Peyer's patch (tissue), 4 donors: ENCODE measurements around the gene SNCB. TPM values are rescaled to one million over a fixed set of nuclear protein-coding genes. Genes with fewer than 3 reads are reported as not detected.

Source experiments
- DNase-seq, 3 donors: peaks; one replicate each; pipeline ENCODE4 v3.0.0-alpha.2; 2017 to 2019
- H3K27ac ChIP-seq, 4 donors: fragments of 200-600 bp; sonication (generic); one replicate each; pipeline ENCODE4 v1.5.1; 2016 to 2019
- H3K27me3 ChIP-seq, 2 donors: fragments of 200-600 bp; sonication (generic); one replicate each; pipeline ENCODE4 v1.5.1; 2019
- H3K36me3 ChIP-seq, 3 donors: fragments of 200-600 bp; sonication (generic); one replicate each; pipeline ENCODE4 v1.5.1; 2016 to 2019
- H3K4me1 ChIP-seq, 4 donors: fragments of 200-600 bp; sonication (generic); one replicate each; pipeline ENCODE4 v1.5.1; 2016 to 2019
- H3K4me3 ChIP-seq, 4 donors: fragments of 200-600 bp; sonication (generic); 1 replicate in 3 of 4; 2 replicates in 1 of 4; pipeline ENCODE4 v1.5.1; 2016 to 2019; ENCODE audit warnings: mild to moderate bottlenecking in 1 of 4
- H3K9me3 ChIP-seq, 4 donors: fragments of 200-600 bp; sonication (generic); one replicate each; pipeline ENCODE4 v1.5.1; 2016 to 2019; ENCODE audit warnings: mild to moderate bottlenecking in 1 of 4
- POLR2A ChIP-seq, 2 donors: fragments of 450-650 bp; IDR thresholded peaks; one replicate each; pipeline ENCODE4 v1.5.1; 2017; ENCODE audit warnings: antibody characterized with exemption in 2 of 2, mild to moderate bottlenecking in 2 of 2, moderate library complexity in 2 of 2
- small RNA-seq, 2 donors: library from RNA; depleted of rRNA; stranded (forward); fragments of <200 nt; gene quantifications; one replicate each; pipeline ENCODE3, GENCODE V24; 2016
- total RNA-seq, 4 donors: library from RNA; depleted of rRNA; stranded (reverse); fragments of >200 nt; gene quantifications; one replicate each; pipeline ENCODE4 v1.1.0, GENCODE V29; 2016
- TF ChIP-seq, protein P1 (sequence below), 6 experiments: fragments of 450-650 bp in 4 of 6; fragments of 200-600 bp in 2 of 6; sonication (generic) in 1 of 6; IDR thresholded peaks; one replicate each; pipeline ENCODE4 v1.5.1; 2017 to 2019; ENCODE audit warnings: antibody characterized with exemption in 6 of 6, mild to moderate bottlenecking in 3 of 6, moderate library complexity in 1 of 6

Gene SNCB
- total RNA-seq, 4 donors from 2014 or later = not detected

DNA sequence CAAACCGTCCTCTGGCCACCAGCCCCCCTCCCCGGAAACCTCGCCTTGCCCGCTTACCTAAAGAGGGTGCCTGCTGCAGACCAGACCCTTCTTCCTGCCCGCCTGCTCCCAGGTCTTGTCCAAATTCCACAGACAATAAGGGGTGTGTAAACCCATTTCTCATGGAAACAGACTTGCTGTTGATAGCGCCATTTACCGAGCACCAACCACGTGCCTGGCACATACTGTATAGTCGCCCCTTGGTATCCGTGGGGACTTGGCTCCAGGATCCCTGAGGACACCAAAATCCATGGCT, 56.1 kb downstream of the SNCB start:
- DNase-seq = no peak
- Histone ChIP-seq H3K9me3 (no peaks in the 10 kb centered on the region), H3K36me3 (peaks cover 0 to 28% (median 0%) of the 10 kb centered on the region in 3 donors), H3K4me3 (no peak overlapping the region), H3K27me3 (no peaks in the 10 kb centered on the region), H3K27ac (no peak overlapping the region), H3K4me1 (no peaks in the 10 kb centered on the region)
- no peak for TF ChIP-seq POLR2A (IDR thresholded peaks at IDR 0.05)
- TF ChIP-seq, protein P1, sequence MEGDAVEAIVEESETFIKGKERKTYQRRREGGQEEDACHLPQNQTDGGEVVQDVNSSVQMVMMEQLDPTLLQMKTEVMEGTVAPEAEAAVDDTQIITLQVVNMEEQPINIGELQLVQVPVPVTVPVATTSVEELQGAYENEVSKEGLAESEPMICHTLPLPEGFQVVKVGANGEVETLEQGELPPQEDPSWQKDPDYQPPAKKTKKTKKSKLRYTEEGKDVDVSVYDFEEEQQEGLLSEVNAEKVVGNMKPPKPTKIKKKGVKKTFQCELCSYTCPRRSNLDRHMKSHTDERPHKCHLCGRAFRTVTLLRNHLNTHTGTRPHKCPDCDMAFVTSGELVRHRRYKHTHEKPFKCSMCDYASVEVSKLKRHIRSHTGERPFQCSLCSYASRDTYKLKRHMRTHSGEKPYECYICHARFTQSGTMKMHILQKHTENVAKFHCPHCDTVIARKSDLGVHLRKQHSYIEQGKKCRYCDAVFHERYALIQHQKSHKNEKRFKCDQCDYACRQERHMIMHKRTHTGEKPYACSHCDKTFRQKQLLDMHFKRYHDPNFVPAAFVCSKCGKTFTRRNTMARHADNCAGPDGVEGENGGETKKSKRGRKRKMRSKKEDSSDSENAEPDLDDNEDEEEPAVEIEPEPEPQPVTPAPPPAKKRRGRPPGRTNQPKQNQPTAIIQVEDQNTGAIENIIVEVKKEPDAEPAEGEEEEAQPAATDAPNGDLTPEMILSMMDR (IDR thresholded peaks at IDR 0.05) = no peak

GRCh38 chr5:176573564-176574296, 56.6 kb downstream of the SNCB start:
- peak; percentile 77 to 86 (median 79) for DNase-seq
- Histone ChIP-seq H3K4me1 (no peaks in the 10 kb centered on the region), H3K9me3 (no peaks in the 10 kb centered on the region), H3K36me3 (peaks cover 0 to 22% (median 0%) of the 10 kb centered on the region in 3 donors), H3K27ac (no peak overlapping the region), H3K4me3 (no peak overlapping the region), H3K27me3 (no peaks in the 10 kb centered on the region)
- no peak for TF ChIP-seq POLR2A (IDR thresholded peaks at IDR 0.05)
- TF ChIP-seq, protein P1 (IDR thresholded peaks at IDR 0.05) = peak; percentile 38 to 83 (median 70)

Small RNA genes within 50 kb of the gene (small RNA-seq; reads per million reads assigned to genes)
- gene MIR4281 = 0 reads per million in 2 donors

Other genes with a start within 250 kb of the SNCB start
- gene NOP16, start 241.9 kb downstream of the SNCB start, total RNA-seq = 1 to 10 TPM; 7.5 to 8.4 (median 8.2) TPM
- 100 to 1,000 TPM in 3 of 4 donors, 10 to 100 TPM in 1; 92.4 to 168 (median 140) TPM for gene HIGD2A, start 241.8 kb downstream of the SNCB start, total RNA-seq
- gene CLTB, start 214.0 kb downstream of the SNCB start, total RNA-seq = 100 to 1,000 TPM in 3 of 4 donors, 10 to 100 TPM in 1; 87.5 to 211 (median 196) TPM
- gene FAF2, start 182.1 kb downstream of the SNCB start, total RNA-seq = 10 to 100 TPM; 18.2 to 41.5 (median 32.4) TPM
- gene RNF44, start 93.1 kb downstream of the SNCB start, total RNA-seq = 100 to 1,000 TPM in 1 of 4 donors, 10 to 100 TPM in 3; 46.4 to 114 (median 65.3) TPM
- 100 to 1,000 TPM in 3 of 4 donors, 10 to 100 TPM in 1; 39.6 to 823 (median 613) TPM for gene CDHR2, start 81.2 kb downstream of the SNCB start, total RNA-seq
- 1 to 10 TPM in 2 of 4 donors, under 1 TPM in 2; 0.83 to 1.9 (median 1.2) TPM for gene GPRIN1, start 20.4 kb downstream of the SNCB start, total RNA-seq
- gene EIF4E1B, start 141 bp upstream of the SNCB start, total RNA-seq = not detected
- gene TSPAN17, start 16.9 kb upstream of the SNCB start, total RNA-seq = 10 to 100 TPM; 25.4 to 33.8 (median 28.7) TPM
- gene UNC5A, start 180.0 kb upstream of the SNCB start, total RNA-seq = under 1 TPM in 1 of 4 donors, not detected in 3; 0.18 TPM